ENCODE measurements around the gene CLDN6.
A peak's percentile ranks its signal among the peaks of the same experiment; 100 is the strongest.

The CLDN6 gene

GRCh38 chr16:3025032-3026002, 7.3 kb upstream of the CLDN6 start:
- Histone ChIP-seq H3K79me2 (ENCODE audit: low read length) (no peaks in the 10 kb centered on the region), H3K4me2 (ENCODE audit: low read length) (no peak overlapping the region), H3K9ac (ENCODE audit: low read length) (no peak overlapping the region), H4K20me1 (ENCODE audit: insufficient read depth, low read length) (no peaks in the 10 kb centered on the region), H3K27ac (ENCODE audit: low read length) (no peak overlapping the region), H3K4me3 (ENCODE audit: low read length) (no peak overlapping the region), H3K4me1 (ENCODE audit: low read length) (peaks cover 28% of the 10 kb centered on the region), H3K9me3 (ENCODE audit: insufficient read depth, low read length) (no peaks in the 10 kb centered on the region), H2AFZ (ENCODE audit: low read depth, low read length) (no peak overlapping the region), H3K27me3 (ENCODE audit: low read depth, low read length) (no peaks in the 10 kb centered on the region), H3K36me3 (replicated peaks; ENCODE audit: low read depth, low read length) (peaks cover 9% of the 10 kb centered on the region)
- TF ChIP-seq EZH2phosphoT487 (IDR thresholded peaks at IDR 0.05; ENCODE audit: low read depth): no peak
- TF ChIP-seq CTCF (IDR thresholded peaks at IDR 0.05; ENCODE audit: low read depth, low read length): no peak

DNA sequence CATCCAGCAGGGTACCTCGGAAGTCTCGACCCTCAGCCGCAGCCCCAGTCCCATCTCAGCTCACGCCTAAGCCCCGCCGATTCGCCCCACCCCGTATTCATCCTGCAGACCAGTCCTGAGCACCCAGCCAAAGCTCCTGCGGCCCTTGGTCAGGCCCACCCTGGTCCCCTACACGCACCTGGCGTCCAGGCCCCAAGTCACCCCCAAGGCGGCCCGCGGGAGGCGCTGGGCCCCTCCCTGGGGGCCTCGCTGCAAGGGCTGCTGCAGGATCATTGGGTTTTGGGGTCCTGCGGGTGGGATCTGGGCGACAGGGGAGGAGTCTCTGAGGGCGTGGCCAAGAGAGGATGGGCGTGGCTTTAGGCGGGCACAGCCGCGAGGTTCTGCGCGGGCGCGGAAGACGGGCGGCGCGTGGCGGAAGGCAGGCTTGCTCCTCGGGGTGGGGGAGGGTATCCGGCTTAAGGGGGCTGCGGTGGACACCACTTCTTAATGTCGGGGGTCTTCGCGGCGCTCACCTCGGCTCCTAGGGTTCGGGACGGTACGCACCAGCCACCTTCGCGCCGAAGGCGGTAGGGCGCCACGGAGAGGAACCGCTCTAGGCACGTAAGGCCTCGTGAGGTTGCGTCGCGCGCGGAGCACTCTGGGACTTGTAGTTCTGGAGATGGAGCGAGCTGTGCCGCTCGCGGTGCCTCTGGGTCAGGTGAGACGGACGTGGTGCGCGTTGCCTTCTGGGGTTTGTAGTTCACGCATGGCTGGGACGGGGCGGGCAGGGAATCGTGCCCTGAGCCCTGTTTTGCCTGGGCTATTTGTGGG, 5.9 kb upstream of the CLDN6 start, which contains the start of the genes HCFC1R1 and THOC6:
Gene HCFC1R1, minus strand, starts transcription at position 274 of the 810 bp plus-strand sequence. Its CDS starts 1 bp downstream, at position 273.
Gene THOC6, plus strand, starts transcription at position 367 of the 810 bp plus-strand sequence. Its CDS starts 292 bp downstream, at position 659.
- TF ChIP-seq EZH2phosphoT487 (IDR thresholded peaks at IDR 0.05; ENCODE audit: low read depth) (no peak), CTCF (IDR thresholded peaks at IDR 0.05; ENCODE audit: low read depth, low read length) (no peak)
- H4K20me1 ChIP-seq (ENCODE audit: insufficient read depth, low read length): no peaks in the 10 kb centered on the region
- peak within 1 kb of the TSS; percentile 77 for H3K4me2 ChIP-seq (ENCODE audit: low read length)
- H3K4me1 ChIP-seq (ENCODE audit: low read length): peaks cover 32% of the 10 kb centered on the region
- no peaks in the 10 kb centered on the region for H3K79me2 ChIP-seq (ENCODE audit: low read length)
- H2AFZ ChIP-seq (ENCODE audit: low read depth, low read length): peak within 1 kb of the TSS; percentile 55; the same call in 1 of the 2 replicates
- no peaks in the 10 kb centered on the region for H3K27me3 ChIP-seq (ENCODE audit: low read depth, low read length)
- H3K9me3 ChIP-seq (ENCODE audit: insufficient read depth, low read length): no peaks in the 10 kb centered on the region
- H3K27ac ChIP-seq (ENCODE audit: low read length): peak within 1 kb of the TSS; percentile 72
- H3K9ac ChIP-seq (ENCODE audit: low read length): peak within 1 kb of the TSS; percentile 84
- peak within 1 kb of the TSS; percentile 78 for H3K4me3 ChIP-seq (ENCODE audit: low read length)
- peaks cover 9% of the 10 kb centered on the region for H3K36me3 ChIP-seq (replicated peaks; ENCODE audit: low read depth, low read length)

DNA sequence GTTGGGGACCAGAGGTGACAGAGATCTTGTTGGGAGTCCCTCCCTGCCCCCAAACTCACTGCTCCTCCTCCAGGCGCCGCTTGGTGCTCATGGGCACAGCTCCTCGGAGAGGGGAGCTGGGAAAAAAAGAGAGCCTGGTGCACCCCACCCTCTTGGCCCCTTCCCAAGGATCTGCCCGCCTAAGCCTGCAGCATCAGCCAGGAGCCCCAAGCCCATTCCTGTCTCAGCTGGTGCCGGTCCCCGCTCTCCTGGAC, 5.4 kb upstream of the CLDN6 start:
- Histone ChIP-seq H3K9ac (ENCODE audit: low read length) (peak overlapping the region; percentile 84), H3K4me3 (ENCODE audit: low read length) (peak overlapping the region; percentile 78), H3K4me1 (ENCODE audit: low read length) (peaks cover 32% of the 10 kb centered on the region), H2AFZ (ENCODE audit: low read depth, low read length) (0 out of 2 replicates have a peak overlapping the region, but pooled peaks have one; percentile 55), H4K20me1 (ENCODE audit: insufficient read depth, low read length) (no peaks in the 10 kb centered on the region), H3K27ac (ENCODE audit: low read length) (no peak overlapping the region), H3K27me3 (ENCODE audit: low read depth, low read length) (no peaks in the 10 kb centered on the region), H3K4me2 (ENCODE audit: low read length) (peak overlapping the region; percentile 77), H3K79me2 (ENCODE audit: low read length) (no peaks in the 10 kb centered on the region), H3K9me3 (ENCODE audit: insufficient read depth, low read length) (no peaks in the 10 kb centered on the region), H3K36me3 (replicated peaks; ENCODE audit: low read depth, low read length) (peaks cover 9% of the 10 kb centered on the region)
- TF ChIP-seq EZH2phosphoT487 (IDR thresholded peaks at IDR 0.05; ENCODE audit: low read depth) (no peak), CTCF (IDR thresholded peaks at IDR 0.05; ENCODE audit: low read depth, low read length) (no peak)

Measured in OCI-LY3 (cell line).